Adipocyte (in vitro differentiated cells): ENCODE results near the gene BCAR3.
"Not testable (repeated sequence)": the region's sequence is repeated elsewhere in the genome, so short reads cannot be mapped to it uniquely, and the experiment has no call there.

ENCODE experiments used
- DNase-seq: peaks from one replicate; pipeline ENCODE4 v3.0.0-alpha.2; 2015; ENCODE audit warnings: low read depth
- H3K27me3 ChIP-seq: replicated peaks from 2 replicates; pipeline ENCODE4 v1.7.0; 2013; ENCODE audit warnings: mild to moderate bottlenecking, low read length, moderate library complexity; ENCODE audit not compliant: control insufficient read depth, insufficient read depth
- H3K36me3 ChIP-seq: 2 replicates; pipeline ENCODE4 v1.7.0; 2013; ENCODE audit warnings: low read length, mild to moderate bottlenecking, moderate library complexity; ENCODE audit not compliant: control insufficient read depth, insufficient read depth, severe bottlenecking
- H3K4me1 ChIP-seq: 2 replicates; pipeline ENCODE4 v1.7.0; 2013; ENCODE audit warnings: mild to moderate bottlenecking, low read length, moderate library complexity; ENCODE audit not compliant: control insufficient read depth, insufficient read depth
- H3K4me3 ChIP-seq: 2 replicates; pipeline ENCODE4 v1.7.0; 2013; ENCODE audit warnings: mild to moderate bottlenecking, low read length, moderate library complexity
- H3K9ac ChIP-seq: 2 replicates; pipeline ENCODE4 v1.7.0; 2013; ENCODE audit warnings: mild to moderate bottlenecking, low read length, moderate library complexity
- H3K9me3 ChIP-seq: 2 replicates; pipeline ENCODE4 v1.7.0; 2013; ENCODE audit warnings: mild to moderate bottlenecking, low read length, moderate library complexity; ENCODE audit not compliant: control insufficient read depth

Gene BCAR3

DNA sequence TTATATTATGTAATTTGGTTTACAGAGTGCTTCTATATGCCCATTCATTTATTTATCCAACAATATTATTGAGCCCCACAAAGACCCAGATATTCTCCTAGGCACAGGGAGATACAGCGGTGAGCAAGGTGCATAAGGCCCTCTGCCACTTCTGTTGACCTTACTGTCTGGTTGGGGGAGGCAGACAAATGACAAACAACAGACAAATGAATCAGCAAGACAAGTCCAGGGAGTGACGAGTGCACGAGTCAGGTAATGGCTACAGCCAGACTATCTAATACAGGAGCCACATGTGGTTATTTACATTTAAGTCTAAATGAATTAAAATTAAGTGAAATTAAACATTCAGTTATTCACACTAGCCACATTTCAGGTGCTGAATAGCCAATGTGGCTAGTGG is 22.0 kb upstream of the BCAR3 start:
- DNase-seq: no peak
- H3K9ac ChIP-seq: no peak overlapping the region
- no peak overlapping the region for H3K4me3 ChIP-seq
- no peaks in the 10 kb centered on the region for H3K27me3 ChIP-seq
- no peaks in the 10 kb centered on the region for H3K9me3 ChIP-seq
- no peaks in the 10 kb centered on the region for H3K36me3 ChIP-seq
- H3K4me1 ChIP-seq: peaks cover 31% of the 10 kb centered on the region

- Histone ChIP-seq H3K9me3 (no peaks in the 10 kb centered on the region), H3K4me1 (peaks cover 29% of the 10 kb centered on the region)
Measured at GRCh38 chr1:93702828-93703183, 21.2 kb upstream of the BCAR3 start.

DNA sequence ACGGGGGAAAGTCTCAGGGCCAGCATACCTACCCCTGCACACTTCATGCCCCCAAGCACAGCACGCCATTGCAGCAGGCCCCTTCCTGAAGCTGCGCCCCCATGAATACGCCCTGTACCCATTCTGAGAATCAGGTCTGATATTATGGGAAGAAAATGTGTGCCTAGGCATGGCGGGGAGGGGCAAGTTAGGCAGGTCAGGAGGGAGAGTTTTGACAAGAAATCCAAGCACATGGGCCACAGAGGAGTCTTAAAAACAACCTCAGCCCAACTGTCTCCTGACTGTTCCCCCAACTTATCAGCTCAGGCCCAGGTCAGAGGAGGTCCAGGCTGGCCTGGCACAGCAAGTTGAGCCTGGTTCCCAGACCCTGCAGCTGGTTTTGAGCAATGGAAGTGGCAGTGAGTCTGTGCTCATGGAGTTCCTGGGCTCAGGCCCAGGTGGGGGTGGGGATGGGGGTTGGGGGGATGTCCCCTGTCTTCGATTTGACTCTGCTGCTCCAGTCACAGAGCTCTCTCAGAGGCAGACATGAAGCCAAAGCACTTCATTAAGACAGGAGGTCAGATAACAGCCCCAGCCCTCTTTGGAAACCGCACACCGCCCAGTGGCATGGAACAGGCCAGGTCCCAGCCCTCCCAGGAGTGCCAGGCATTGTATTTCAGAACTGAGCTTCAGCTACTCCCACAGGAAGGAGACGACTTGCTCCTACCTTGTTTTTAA is 20.6 kb upstream of the BCAR3 start:
- H3K4me3 ChIP-seq: no peak overlapping the region
- no peak overlapping the region for H3K9ac ChIP-seq
- DNase-seq: no peak
- no peaks in the 10 kb centered on the region for H3K9me3 ChIP-seq
- H3K27me3 ChIP-seq: no peaks in the 10 kb centered on the region
- no peaks in the 10 kb centered on the region for H3K36me3 ChIP-seq
- H3K4me1 ChIP-seq: peaks cover 29% of the 10 kb centered on the region

More at GRCh38 chr1:93702828-93703183, 21.2 kb upstream of the BCAR3 start:
- no peak for DNase-seq
- Histone ChIP-seq H3K36me3 (no peaks in the 10 kb centered on the region), H3K4me3 (no peak overlapping the region), H3K27me3 (no peaks in the 10 kb centered on the region), H3K9ac (no peak overlapping the region)

- Histone ChIP-seq H3K9ac (peak overlapping the region; percentile 47), H3K4me3 (no peak overlapping the region), H3K4me1 (peaks cover 29% of the 10 kb centered on the region), H3K27me3 (no peaks in the 10 kb centered on the region), H3K36me3 (no peaks in the 10 kb centered on the region), H3K9me3 (no peaks in the 10 kb centered on the region)
- DNase-seq: peak; percentile 63
Measured at GRCh38 chr1:93701629-93702028, 20.0 kb upstream of the BCAR3 start.

GRCh38 chr1:93700532-93701469 is 19.2 kb upstream of the BCAR3 start:
- no peak for DNase-seq
- no peaks in the 10 kb centered on the region for H3K36me3 ChIP-seq
- H3K9ac ChIP-seq: peak overlapping the region; percentile 47
- H3K4me3 ChIP-seq: no peak overlapping the region
- no peaks in the 10 kb centered on the region for H3K27me3 ChIP-seq
- peaks cover 29% of the 10 kb centered on the region for H3K4me1 ChIP-seq
- H3K9me3 ChIP-seq: no peaks in the 10 kb centered on the region

DNA sequence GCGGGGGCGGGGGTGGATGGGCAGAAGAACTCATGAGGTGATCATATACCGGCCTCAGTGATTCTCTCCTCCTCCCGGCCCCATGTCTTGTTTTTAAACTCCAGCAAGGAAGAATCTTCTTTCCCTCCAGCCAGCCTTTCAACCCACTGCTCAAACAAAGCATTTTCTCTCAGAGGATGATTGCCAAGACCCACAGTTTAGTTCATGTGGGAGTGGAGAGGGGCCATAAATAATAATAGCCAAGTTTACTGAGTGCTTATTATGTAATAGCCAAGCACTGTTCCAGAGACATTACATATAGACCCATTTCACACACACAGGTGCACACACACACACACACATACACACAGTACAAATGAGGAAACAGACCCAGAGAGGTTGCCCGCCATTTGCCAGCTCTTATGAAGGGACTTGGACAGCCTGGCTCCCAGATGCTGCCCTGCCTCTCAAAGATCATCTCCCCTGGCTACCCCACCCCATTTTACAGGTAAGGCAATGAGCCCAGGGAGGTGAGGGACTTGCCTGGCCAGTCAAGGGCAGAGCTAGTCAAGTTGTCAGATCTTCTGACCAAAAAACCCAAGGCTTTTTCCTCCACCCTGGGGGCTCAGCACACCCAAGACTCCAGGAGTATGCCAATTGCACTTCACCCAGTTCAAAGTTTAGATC is 18.0 kb upstream of the BCAR3 start:
- Histone ChIP-seq H3K9ac (no peak overlapping the region), H3K27me3 (no peaks in the 10 kb centered on the region), H3K36me3 (no peaks in the 10 kb centered on the region), H3K9me3 (no peaks in the 10 kb centered on the region), H3K4me1 (peaks cover 29% of the 10 kb centered on the region), H3K4me3 (no peak overlapping the region)
- no peak for DNase-seq

DNA sequence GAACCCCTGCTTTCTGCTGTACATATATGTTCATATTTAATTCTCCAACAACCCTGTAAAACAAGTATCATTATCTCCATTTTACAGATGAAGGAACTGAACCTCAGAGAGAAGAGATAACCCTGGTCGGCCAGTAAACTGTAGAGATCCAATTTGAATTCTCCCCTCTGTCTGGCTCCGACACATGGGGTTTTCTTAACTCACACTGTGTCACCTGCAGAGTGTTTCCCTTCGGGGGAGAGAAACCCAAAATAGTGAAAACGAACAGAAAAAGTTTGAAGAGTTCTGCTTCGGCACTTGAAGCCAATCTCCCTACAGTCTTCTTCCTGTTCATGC is 17.4 kb upstream of the BCAR3 start:
- Histone ChIP-seq H3K9ac (no peak overlapping the region), H3K4me1 (peaks cover 31% of the 10 kb centered on the region), H3K4me3 (no peak overlapping the region), H3K27me3 (no peaks in the 10 kb centered on the region), H3K9me3 (no peaks in the 10 kb centered on the region), H3K36me3 (no peaks in the 10 kb centered on the region)
- no peak for DNase-seq

GRCh38 chr1:93698329-93699048 is 16.9 kb upstream of the BCAR3 start:
- no peak overlapping the region for H3K4me3 ChIP-seq
- H3K27me3 ChIP-seq: no peaks in the 10 kb centered on the region
- peaks cover 33% of the 10 kb centered on the region for H3K4me1 ChIP-seq
- H3K9ac ChIP-seq: no peak overlapping the region
- H3K9me3 ChIP-seq: no peaks in the 10 kb centered on the region
- no peak for DNase-seq
- no peaks in the 10 kb centered on the region for H3K36me3 ChIP-seq

DNA sequence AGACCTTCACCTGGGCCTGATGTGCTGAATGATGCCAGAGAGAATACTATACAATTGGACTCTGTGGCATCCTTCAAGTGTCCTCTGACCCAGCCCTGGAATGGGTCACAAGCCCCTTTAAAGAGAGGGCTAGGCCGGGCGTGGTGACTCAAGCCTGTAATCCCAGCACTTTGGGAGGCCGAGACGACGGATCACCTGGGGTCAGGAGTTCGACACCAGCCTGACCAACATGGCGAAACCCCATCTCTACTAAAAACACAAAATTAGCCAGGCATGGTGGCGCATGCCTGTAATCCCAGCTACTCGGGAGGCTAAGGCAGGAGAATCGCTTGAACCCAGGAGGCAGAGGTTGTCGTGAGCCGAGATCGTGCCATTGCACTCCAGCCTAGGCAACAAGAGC is 15.9 kb upstream of the BCAR3 start:
- not testable (repeated sequence) for DNase-seq, H3K27me3 ChIP-seq, H3K4me3 ChIP-seq, H3K9ac ChIP-seq, H3K36me3 ChIP-seq, H3K9me3 ChIP-seq
- peaks cover 35% of the 10 kb centered on the region for H3K4me1 ChIP-seq

GRCh38 chr1:93695411-93696005 is 13.9 kb upstream of the BCAR3 start:
- no peak overlapping the region for H3K9ac ChIP-seq
- H3K4me3 ChIP-seq: no peak overlapping the region
- H3K27me3 ChIP-seq: no peaks in the 10 kb centered on the region
- DNase-seq: no peak
- peaks cover 26% of the 10 kb centered on the region for H3K4me1 ChIP-seq
- no peaks in the 10 kb centered on the region for H3K36me3 ChIP-seq
- H3K9me3 ChIP-seq: no peaks in the 10 kb centered on the region
